NCI-H1105 (cell line): ENCODE results near the gene KRTCAP2.
"Not testable (repeated sequence)": the region's sequence is repeated elsewhere in the genome, so short reads cannot be mapped to it uniquely, and the experiment has no call there.

Experiments used
- DNase-seq: peaks from one replicate; lab custom pipeline; 2025; lab: John Stamatoyannopoulos, UW

Gene KRTCAP2

DNA sequence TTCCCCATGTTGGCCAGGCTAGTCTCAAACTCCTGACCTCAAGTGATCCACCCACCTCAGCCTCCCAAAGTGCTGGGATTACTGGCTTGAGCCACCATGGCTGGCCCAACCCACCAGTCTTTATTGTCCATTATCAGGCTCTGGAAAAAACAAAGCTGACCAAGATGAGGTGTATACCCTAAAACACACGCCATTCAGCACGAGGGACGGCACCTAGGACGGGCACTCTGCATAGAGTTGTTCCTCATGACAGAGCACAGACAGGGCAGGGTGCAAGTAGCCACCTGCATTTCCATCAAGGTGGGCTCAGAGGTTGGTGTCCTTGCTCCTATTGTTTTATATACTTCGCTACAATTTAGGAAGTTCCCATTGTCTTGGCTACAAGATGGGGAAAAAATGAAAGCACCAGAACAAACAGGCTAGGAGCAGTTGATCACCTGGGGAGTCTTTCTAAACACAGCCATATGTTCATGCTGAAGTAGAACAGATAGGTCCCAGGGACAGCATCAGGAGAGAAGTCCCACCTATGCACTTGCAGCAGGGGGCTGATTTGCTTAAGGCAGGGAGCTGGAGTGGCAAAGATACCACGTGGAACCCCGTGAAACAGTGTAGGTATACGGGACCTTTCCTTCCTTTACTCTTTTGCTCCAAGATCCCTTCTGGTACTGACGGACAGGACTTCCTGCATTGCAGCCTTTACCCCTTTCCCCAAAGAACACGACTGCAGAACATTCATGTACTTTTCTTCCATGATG lies 4.5 kb downstream of the KRTCAP2 start:
- no peak for DNase-seq

DNA sequence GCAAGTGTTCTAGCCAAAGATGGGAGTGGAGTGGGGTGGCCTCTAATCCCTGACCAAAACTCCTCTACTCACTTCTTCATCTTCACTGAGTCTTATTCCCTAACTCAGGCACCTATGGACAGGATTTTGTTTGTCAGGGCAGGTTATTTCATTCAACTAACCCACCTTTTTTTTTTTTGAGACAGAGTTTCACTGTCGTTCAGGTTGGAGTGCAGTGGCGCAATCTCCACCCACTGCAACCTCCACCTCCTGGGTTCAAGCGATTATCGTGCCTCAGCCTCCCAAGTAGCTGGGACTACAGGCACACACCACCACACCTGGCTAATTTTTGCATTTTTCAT lies 5.0 kb downstream of the KRTCAP2 start:
- not testable (repeated sequence) for DNase-seq

DNA sequence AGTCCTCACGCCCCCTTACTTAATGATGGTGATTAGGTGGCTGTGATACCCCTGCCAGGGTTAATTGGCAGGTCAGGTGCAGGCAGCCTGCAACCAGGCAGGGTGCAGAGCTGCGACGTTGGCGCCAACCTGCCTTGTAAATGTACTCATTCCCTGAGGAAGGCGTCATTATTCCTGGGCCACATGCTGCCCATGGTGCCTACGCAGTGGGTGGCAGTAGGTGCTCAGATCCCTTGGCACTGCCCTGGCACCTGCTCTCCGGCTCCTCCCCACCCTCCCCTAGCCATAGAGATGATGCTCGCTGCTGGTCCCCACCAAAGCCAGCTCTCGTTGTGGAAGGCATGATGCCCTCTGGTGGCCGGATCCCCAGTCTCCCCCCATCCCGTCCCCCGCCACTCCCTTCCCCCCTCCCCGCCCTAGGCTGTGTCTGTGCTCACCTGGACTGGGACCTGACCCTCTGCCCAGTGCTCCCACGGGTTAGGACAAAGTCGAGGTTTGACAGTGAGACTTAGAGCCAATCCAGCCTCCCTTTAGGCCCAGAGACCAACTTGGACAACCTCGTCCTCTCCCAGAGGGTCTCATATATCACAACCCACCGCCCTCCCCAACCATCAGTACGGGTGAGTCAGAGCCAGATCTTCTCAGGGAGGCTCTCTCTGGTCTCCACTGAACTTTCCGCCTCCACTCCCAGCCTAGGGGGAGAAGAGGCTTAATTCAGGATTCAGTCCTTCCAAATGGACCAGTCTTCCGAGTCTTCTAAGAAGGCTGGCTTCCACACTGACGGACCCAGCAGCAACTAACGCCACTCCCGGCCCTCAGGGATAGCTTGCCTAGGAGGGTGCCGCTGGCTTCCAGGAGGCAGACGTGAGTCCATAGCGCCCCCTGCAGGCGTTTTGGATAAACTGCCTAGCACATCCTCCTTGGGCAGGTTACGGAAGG lies 5.7 kb downstream of the KRTCAP2 start:
- peak; percentile 90 for DNase-seq

DNA sequence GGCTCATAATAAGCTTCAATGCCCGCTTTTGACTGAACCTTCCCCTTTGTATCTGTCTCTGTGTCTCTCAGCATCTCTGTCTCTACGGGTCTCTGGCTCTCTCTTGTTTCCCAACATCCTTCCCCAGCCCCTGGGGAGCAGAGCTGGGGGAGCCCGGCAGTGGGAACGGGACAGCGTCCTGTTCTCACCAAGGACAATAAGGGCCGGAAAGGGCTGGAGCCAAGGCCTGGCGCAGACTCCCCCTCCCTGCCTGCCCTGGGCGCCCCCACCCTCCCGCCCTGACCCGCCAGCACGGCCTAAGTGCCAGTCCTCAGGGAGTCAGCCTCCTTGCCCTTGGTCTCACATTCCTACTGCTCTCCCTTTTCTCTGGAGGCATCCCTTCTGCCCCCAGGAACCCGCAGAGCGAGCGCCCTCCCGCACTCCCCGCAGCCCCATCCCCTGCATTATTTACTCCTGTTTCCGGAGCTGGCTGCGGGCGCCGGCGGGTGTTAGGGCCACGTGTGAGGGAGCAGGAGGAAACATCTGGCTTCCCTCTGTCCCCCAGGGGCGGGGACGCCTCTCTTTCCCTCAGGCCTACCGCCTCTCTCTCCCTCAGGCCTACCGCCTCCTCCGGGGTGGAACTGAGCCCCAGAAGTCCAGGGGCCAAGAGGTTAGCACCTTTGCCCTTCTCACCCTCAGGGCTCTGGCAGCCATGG lies 6.5 kb downstream of the KRTCAP2 start:
- no peak for DNase-seq

DNA sequence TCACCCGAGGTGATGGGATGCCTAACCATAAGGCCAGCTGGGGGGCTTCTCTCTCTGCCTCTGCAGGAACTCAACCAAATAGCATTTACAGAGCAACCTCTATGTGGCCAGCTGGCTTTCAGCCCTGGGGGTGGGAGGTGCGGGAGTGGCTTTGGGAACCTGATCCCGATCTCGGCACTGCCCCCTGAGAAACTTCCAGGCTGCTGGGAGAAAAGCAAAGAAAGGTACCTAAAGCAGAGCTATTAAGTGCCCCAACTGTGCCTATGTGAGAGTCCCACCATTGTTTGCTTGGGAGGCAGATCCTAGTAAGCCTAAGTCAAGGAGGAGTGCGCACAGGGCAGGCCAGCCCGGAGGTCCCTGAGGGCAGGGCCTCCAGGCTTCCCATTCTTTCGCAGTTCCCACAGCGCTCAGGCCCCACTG lies 7.0 kb downstream of the KRTCAP2 start:
- no peak for DNase-seq

DNA sequence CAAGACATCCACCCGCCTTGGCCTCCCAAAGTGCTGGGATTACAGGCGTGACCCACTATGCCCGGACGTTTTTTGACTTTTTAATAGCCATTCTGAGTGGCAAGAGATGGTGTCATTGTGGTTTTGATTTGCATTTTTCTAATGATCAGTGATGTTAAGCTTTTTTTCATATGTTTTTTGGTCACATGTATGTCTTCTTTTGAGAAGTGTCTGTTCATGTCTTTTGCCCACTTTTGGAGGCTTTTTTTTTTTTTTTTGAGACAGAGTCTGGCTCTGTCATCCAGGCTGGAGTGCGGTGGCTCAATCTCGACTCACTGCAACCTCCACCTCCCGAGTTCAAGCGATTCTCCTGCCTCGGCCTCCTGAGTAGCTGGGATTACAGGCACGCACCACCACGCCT lies 8.5 kb downstream of the KRTCAP2 start:
- not testable (repeated sequence) for DNase-seq

DNA sequence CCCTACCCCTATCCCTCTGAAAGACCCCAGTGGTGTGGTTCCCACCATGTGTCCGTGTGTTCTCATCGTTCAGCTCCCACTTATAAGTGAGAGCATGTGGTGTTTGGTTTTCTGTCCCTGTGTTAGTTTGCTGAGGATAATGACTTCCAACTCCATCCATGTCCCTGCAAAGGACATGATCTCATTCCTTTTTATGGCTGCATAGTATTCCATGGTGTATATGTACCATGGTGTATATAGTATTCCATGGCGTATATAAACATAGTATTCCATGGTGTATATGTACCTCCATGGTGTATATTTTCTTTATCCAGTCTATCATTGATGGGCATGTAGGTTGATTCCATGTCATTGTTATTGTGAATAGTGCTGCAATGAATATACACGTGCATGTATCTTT lies 9.3 kb downstream of the KRTCAP2 start:
- DNase-seq, result not testable (repeated sequence)

DNA sequence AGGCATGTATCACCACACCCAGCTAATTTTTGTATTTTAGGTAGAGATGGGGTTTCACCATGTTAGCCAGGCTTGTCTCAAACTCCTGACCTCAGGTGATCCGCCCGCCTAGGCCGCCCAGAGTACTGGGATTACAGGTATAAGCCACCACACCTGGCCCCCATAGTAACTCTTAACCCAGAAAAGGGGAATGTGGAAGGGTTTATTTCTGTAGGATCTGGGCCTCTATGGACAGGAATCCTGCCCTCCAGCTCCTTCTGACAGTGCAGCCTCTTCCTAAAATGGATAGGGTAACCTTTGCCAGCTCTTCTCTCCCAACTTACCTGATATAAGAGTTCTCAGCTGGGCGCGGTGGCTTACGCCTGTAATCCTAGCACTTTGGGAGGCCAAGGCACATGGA lies 10.5 kb downstream of the KRTCAP2 start:
- DNase-seq, result not testable (repeated sequence)

DNA sequence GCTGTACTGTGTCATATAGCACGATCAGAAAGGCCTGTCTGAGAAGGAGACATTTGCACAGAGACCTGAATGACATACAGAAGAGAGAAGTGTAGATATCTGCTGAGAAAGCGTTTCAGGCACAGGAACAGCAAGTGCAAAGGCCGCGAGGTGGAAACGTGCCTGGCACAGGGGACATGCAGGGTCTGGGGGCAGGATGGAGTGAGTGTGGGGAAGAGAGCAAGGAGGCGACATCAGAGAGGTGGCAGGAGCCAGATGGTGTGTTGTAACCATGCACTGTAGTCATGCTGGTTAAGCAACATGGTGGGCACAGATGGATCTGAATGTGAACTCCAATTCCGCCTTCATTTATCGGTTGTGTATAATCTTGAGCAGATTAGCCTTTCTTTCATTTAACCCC lies 13.0 kb downstream of the KRTCAP2 start:
- DNase-seq, result no peak

DNA sequence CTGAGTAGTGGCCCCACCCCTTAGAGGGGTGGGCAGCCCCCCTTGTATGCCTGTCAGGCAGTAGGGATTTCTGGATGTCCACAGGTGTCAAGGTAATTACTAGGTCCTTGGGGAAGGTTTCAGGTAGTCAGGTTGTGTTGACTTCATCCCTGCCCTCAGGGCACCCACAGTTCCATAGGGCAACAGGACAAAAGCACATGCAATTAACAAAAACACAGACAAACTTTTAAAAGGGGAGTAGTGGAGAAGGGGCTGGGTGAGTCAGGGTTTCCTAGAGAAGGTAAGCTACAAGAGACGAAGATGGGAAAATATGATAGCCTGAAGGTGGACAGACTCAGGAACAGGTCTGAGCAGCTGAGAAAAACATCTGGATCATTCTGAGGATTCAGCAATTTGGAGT lies 14.1 kb downstream of the KRTCAP2 start:
- DNase-seq, result no peak

DNA sequence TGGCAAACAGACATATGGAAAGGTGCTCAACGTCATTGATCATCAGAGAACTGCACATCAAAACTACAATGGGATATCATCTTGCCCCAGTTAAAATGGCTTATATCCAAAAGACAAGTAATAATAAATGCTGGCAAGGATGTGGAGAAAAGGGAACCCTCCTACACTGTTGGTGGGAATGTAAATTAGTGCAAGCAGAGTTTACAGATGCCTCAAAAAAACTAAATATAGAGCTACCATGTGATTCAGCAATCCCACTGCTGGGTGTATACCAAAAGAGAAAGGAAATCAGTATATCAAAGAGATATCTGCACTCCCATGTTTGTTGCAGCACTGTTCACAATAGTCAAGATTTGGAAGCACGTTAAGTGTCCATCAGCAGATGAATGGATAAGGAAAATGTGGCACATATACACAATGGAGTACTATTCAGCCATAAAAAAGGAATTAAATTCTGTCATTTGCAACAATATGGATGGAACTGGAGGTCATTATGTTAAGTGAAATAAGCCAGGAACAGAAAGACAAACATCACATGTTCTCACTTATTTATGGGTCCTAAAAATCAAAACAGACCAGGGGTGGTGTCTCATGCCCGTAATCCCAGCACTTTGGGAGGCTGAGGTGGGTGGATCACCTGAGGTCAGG lies 17.0 kb downstream of the KRTCAP2 start:
- not testable (repeated sequence) for DNase-seq

DNA sequence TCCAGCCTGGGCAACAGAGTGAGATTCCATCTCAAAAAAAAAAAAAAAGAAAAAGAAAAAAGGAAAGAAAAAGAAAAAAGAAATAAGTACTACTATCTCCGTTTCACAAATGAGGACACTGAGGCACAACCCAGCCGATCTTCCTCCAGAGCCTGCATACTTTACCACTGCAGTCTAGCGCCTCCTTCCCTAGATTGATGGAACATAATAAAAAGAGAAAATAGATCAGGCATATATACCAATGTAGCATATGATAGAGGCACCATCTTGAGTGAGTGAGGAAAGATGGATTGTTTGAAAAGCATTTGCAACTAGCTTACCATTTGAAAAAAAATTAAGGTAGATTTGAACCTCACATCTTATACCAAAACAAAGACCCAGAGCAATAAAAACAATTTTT lies 27.6 kb downstream of the KRTCAP2 start:
- DNase-seq, result no peak

DNA sequence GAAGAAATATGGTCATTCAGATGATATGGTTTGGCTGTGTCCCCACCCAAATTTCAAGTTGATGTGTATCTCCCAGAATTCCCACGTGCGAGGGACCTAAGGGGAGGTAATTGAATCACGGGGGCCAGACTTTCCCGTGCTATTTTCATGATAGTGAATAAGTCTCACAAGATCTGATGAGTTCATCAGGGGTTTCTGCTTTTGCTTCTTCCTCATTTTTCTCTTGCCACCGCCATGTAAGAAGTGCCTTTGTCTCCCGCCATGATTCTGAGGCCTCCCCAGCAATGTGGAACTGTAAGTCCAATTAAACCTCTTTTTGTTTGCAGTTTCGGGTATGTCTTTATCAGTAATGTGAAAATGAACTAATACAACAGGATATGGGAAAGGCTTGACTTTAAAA lies 31.4 kb downstream of the KRTCAP2 start:
- no peak for DNase-seq

DNA sequence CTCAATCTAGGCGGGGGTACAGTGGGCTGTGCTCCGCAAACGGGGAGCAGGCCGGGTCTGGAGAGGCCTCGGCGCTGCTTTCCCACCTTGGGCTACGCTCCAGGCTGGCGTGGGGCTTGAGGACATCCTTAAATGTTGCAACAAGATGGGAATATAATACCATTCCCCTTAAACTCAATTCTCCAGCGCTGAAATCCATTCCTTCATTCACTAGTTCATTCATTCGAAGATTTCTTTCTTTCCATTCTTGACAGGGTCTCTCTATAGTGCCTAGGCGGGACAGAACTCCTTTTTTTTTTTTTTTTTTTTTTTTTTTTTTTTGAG lies 32.5 kb downstream of the KRTCAP2 start:
- DNase-seq, result no peak

DNA sequence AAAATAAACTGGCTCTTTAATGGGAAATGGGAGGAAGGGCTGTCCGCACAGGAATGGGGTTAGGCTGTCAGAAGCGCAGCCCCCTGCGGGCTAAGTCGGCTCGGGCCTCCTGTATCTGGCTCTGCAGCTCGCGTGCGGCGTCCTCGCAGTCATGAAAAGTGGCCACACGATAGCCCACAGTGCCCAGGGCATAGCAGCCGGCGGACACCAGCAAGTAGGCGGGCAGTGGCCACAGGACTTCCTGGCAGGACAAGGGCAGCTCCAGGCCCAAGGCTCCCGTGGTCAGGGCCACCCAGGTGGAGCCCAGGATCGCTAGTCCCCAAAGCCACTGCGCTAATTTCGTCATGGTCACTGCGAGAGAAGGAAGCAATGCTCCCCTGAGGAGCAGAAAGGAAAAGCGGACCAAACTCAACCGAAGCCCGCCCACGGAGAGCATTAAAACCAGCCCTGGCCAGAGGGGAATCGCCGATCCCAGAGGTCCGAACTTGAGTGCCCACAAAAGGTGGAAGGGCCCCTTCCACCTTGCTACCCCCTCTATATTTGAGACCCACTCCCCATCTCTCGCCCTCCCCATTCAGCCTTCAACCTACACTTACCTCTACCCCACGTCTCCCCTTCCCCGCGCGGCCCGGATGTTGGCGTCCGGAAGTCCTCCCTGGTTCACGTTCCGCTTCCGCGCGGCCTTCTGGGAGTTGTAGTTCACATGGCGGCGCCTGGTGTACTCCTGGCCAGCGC lies 33.0 kb downstream of the KRTCAP2 start, which contains the start of gene DPM3:
TSS of gene DPM3 (minus strand) at position 637 of the 735 bp plus-strand sequence. CDS start at position 346, 291 bp downstream.
- DNase-seq, result peak; percentile 78

DNA sequence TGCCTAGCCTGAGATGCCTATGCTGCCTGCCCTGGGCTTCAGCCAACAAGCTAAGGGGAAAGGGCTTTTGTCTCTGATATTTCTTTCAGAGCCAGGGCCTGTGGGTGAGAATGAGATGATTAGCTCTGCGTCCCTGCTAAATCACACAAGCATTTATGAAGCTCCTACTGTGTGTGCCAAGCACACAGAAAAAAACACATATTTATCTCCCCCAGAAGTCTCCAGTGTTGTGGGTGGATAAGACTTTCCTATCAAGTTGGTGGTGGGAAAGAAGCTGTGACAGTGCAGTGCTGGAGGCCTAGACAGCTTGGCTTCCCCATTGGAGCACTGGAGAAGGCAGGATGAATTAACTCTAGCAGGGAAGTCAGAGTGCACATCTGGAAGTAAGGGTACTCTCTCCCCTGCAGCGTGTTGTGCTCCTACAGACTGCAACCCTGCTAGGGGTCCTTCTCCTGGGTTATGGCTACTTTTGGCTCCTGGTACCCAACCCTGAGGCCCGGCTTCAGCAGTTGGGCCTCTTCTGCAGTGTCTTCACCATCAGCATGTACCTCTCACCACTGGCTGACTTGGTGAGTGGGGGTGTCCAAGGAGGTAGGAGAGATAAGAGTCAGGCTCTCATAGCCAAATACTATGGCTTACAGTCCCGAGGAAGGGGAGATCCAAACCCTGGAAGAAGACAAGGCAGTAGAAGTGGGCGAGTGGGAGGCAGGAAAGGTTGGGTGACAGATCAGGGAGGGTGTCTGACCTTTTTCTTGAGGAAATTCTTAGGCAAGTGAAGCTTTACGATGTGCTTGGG lies 35.8 kb downstream of the KRTCAP2 start:
- no peak for DNase-seq

DNA sequence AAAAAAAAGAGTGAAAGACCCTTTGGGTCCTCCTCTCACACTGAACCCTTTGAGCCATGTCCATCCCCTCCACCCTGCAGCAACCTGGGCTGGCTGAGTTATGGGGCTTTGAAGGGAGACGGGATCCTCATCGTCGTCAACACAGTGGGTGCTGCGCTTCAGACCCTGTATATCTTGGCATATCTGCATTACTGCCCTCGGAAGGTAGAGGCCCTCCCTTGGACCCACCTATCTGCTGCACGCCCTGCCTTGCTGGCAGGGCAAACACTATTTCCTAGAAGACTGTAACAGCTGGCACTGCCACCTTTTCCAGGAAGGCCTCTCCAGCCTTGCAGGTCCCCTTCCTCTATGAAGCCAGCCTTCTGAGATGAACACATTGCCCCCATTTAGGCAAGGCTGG lies 36.4 kb downstream of the KRTCAP2 start:
- DNase-seq, result no peak

DNA sequence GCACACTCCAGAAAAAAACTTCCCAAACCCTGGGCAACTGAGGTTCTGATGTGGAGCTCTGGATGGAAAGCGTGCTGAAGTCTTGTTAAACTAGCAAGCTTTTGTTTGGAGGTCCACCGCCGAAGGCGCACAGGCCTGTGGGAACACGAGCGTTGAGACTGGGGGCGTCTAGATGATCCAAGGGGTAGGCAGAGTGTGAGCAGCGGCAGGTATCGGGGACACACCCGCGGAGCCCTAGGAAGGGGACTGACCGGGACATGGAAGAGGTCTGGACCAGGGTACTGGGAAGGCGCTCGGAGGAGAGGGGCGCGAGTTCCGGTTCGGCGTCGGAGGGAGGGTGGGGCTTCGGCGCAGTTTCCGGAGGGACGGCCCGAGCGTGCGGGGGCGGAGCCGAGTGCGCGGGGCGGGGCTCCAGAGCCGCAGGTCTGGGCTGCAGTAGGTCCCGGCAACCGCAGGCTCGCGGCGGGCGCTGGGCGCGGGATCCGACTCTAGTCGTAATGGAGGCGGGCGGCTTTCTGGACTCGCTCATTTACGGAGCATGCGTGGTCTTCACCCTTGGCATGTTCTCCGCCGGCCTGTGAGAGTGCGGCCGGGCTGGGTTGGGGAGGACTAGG lies 37.6 kb downstream of the KRTCAP2 start, which contains the start of gene SLC50A1:
TSS of gene SLC50A1 (plus strand) at position 438 of the 614 bp plus-strand sequence. CDS start at position 498, 60 bp downstream.
- peak; percentile 91 for DNase-seq

DNA sequence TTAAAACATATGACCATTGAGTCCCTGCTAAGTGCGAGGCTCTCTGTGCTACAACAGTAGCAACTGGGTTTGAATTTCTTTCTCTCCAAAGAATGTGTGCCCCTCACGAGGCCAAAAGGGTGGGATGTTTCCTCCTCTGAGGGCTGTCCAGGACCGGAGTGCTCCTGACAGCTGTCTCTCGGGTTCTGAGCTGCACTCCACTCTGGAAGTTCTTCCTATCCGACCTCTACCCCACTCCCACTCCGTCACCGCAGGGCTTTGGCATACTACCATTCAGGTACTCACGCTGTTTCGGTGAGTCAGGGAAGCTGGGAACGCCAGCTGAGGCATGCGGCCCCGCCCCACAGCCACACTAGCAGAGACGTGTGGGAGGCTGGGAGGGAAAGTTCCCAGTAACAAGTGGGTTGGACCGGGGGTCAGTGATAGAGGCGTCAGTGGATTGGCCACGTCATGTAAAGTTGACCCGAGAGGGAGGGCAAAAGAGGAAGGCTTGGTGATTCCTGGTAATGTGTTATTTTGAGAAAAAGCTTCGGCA lies 38.2 kb downstream of the KRTCAP2 start:
- peak; percentile 37 for DNase-seq

DNA sequence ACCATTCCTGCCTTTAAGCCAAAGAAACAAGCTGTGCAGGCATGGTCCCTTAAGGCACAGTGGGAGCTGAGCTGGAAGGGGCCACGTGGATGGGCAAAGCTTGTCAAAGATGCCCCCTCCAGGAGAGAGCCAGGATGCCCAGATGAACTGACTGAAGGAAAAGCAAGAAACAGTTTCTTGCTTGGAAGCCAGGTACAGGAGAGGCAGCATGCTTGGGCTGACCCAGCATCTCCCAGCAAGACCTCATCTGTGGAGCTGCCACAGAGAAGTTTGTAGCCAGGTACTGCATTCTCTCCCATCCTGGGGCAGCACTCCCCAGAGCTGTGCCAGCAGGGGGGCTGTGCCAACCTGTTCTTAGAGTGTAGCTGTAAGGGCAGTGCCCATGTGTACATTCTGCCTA lies 38.8 kb downstream of the KRTCAP2 start:
- DNase-seq, result no peak
